ENCODE data around the gene BMPER. TPM values are rescaled to one million over a fixed set of nuclear protein-coding genes. Genes with fewer than 3 reads are reported as not detected.

The BMPER gene
- total and polyA plus RNA-seq, 2 donors from 2014 or later, result 0.60 to 0.80 TPM

- no peak for FAIRE-seq
- TF ChIP-seq, protein P1, sequence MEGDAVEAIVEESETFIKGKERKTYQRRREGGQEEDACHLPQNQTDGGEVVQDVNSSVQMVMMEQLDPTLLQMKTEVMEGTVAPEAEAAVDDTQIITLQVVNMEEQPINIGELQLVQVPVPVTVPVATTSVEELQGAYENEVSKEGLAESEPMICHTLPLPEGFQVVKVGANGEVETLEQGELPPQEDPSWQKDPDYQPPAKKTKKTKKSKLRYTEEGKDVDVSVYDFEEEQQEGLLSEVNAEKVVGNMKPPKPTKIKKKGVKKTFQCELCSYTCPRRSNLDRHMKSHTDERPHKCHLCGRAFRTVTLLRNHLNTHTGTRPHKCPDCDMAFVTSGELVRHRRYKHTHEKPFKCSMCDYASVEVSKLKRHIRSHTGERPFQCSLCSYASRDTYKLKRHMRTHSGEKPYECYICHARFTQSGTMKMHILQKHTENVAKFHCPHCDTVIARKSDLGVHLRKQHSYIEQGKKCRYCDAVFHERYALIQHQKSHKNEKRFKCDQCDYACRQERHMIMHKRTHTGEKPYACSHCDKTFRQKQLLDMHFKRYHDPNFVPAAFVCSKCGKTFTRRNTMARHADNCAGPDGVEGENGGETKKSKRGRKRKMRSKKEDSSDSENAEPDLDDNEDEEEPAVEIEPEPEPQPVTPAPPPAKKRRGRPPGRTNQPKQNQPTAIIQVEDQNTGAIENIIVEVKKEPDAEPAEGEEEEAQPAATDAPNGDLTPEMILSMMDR (IDR thresholded peaks at IDR 0.05; ENCODE audit: borderline replicate concordance, extremely low read depth, insufficient read depth), result no peak
- Histone ChIP-seq H3K36me3 (ENCODE audit: control insufficient read depth in 2 of 3, insufficient read depth in 3 of 3, low read length in 3 of 3) (no peaks in the 10 kb centered on the region), H3K9me3 (ENCODE audit: control insufficient read depth in 2 of 3, insufficient read depth in 1 of 3, low read length in 3 of 3) (no peaks in the 10 kb centered on the region), H3K9ac (ENCODE audit: low read length in 3 of 3) (no peak overlapping the region), H3K27ac (ENCODE audit: low read depth in 2 of 2, low read length in 2 of 2) (no peak overlapping the region), H3K27me3 (ENCODE audit: control insufficient read depth, insufficient read depth, low read length) (no peaks in the 10 kb centered on the region), H3K4me1 (ENCODE audit: control insufficient read depth in 2 of 3, insufficient read depth in 2 of 3, low read depth in 1 of 3, low read length in 3 of 3) (no peaks in the 10 kb centered on the region), H3K4me3 (ENCODE audit: low read length in 3 of 3) (no peak overlapping the region)
- intact Hi-C loops (cut with DNase I), result no loop called here
- peak in 1 of 5 donors; percentile 25 for DNase-seq
Observed at GRCh38 chr7:34087892-34088891, 182.9 kb downstream of the BMPER start.

- H3K9me3 ChIP-seq (ENCODE audit: control insufficient read depth in 2 of 3, insufficient read depth in 1 of 3, low read length in 3 of 3), result no peaks in the 10 kb centered on the region
- no peaks in the 10 kb centered on the region for H3K4me1 ChIP-seq (ENCODE audit: control insufficient read depth in 2 of 3, insufficient read depth in 2 of 3, low read depth in 1 of 3, low read length in 3 of 3)
- no peaks in the 10 kb centered on the region for H3K36me3 ChIP-seq (ENCODE audit: control insufficient read depth in 2 of 3, insufficient read depth in 3 of 3, low read length in 3 of 3)
- no peak overlapping the region for H3K27ac ChIP-seq (ENCODE audit: low read depth in 2 of 2, low read length in 2 of 2)
- no peak overlapping the region for H3K9ac ChIP-seq (ENCODE audit: low read length in 3 of 3)
- TF ChIP-seq, protein P1 (IDR thresholded peaks at IDR 0.05; ENCODE audit: borderline replicate concordance, extremely low read depth, insufficient read depth), result no peak
- FAIRE-seq (no peak), DNase-seq (no peak)
- no peak overlapping the region for H3K4me3 ChIP-seq (ENCODE audit: low read length in 3 of 3)
- no peaks in the 10 kb centered on the region for H3K27me3 ChIP-seq (ENCODE audit: control insufficient read depth, insufficient read depth, low read length)
- intact Hi-C loops (cut with DNase I), result no loop called here
Observed at GRCh38 chr7:34090816-34091215, 185.5 kb downstream of the BMPER start.

- no peak for FAIRE-seq
- no peak overlapping the region for H3K27ac ChIP-seq (ENCODE audit: low read depth in 2 of 2, low read length in 2 of 2)
- H3K27me3 ChIP-seq (ENCODE audit: control insufficient read depth, insufficient read depth, low read length), result no peaks in the 10 kb centered on the region
- intact Hi-C loops (cut with DNase I), result no loop called here
- no peak overlapping the region for H3K4me3 ChIP-seq (ENCODE audit: low read length in 3 of 3)
- H3K9me3 ChIP-seq (ENCODE audit: control insufficient read depth in 2 of 3, insufficient read depth in 1 of 3, low read length in 3 of 3), result no peaks in the 10 kb centered on the region
- TF ChIP-seq, protein P1 (IDR thresholded peaks at IDR 0.05; ENCODE audit: borderline replicate concordance, extremely low read depth, insufficient read depth), result peak; percentile 53
- H3K36me3 ChIP-seq (ENCODE audit: control insufficient read depth in 2 of 3, insufficient read depth in 3 of 3, low read length in 3 of 3), result no peaks in the 10 kb centered on the region
- DNase-seq, result no peak
- H3K9ac ChIP-seq (ENCODE audit: low read length in 3 of 3), result no peak overlapping the region
- no peaks in the 10 kb centered on the region for H3K4me1 ChIP-seq (ENCODE audit: control insufficient read depth in 2 of 3, insufficient read depth in 2 of 3, low read depth in 1 of 3, low read length in 3 of 3)
Observed at GRCh38 chr7:34091321-34091917, 186.1 kb downstream of the BMPER start.
